K562 (cell line): ENCODE data around the gene PPP1R14B. TPM values are rescaled to one million over a fixed set of nuclear protein-coding genes. Genes with fewer than 3 reads are reported as not detected.

Source experiments
- ATAC-seq: fragments of 200-7000 bp; cut with Tn5 transposase; 3 replicates; pipeline ENCODE4 v1.9.1; 2020; ENCODE audit warnings: moderate library complexity
- BruUV-seq: library from RNA; stranded (reverse); fragments of 400-500 nt; replicated peaks from 2 replicates; lab custom pipeline; 2021; lab: Mats Ljungman, UMichigan
- CTCF ChIA-PET: fragments of 300-600 bp; formaldehyde crosslinking; extraction: SDS; loops from one replicate; lab custom pipeline; 2021; ENCODE audit warnings: low intra/inter-chr PET ratio; lab: Yijun Ruan, JAX
- POLR2A ChIA-PET: fragments of 300-600, 350-650 bp; sonication (Branson Sonifier 250); formaldehyde crosslinking; extraction: SDS; loops from one replicate; lab custom pipeline; 2021; ENCODE audit warnings: antibody characterized with exemption, inconsistent platforms; lab: Yijun Ruan, JAX
- DNase-seq, 4 experiments: peaks; one replicate each; pipeline versions ENCODE4 v3.0.0 to v3.0.0-alpha.2; 2011 to 2018; ENCODE audit warnings: low spot score in 3 of 4, mixed read lengths in 3 of 4; ENCODE audit errors: extremely low read depth in 1 of 4
- FAIRE-seq: peaks from 2 replicates; lab custom pipeline; 2011; peaks lifted over from hg19 to GRCh38; lab: Jason Lieb, UNC
- H2AFZ ChIP-seq: 2 replicates; pipeline ENCODE4 v1.6.0; 2011; ENCODE audit warnings: low read depth, low read length, control low read depth, inconsistent platforms
- H3K27ac ChIP-seq: fragments of 200-600 bp; 3 replicates; pipeline ENCODE4 v1.8.0; 2011; ENCODE audit warnings: low read depth, mild to moderate bottlenecking, control low read depth, inconsistent platforms, low read length, moderate library complexity, mixed read lengths; ENCODE audit errors: extremely low read depth
- H3K27me3 ChIP-seq, 2 experiments: fragments of 300-600 bp in 1 of 2; 2 replicates in 1 of 2; 3 replicates in 1 of 2; pipeline versions ENCODE4 v1.6.0 to v1.8.0; 2011; ENCODE audit warnings: inconsistent platforms in 2 of 2, low read length in 2 of 2, mild to moderate bottlenecking in 1 of 2, mixed read lengths in 1 of 2, moderate library complexity in 1 of 2; ENCODE audit not compliant: control insufficient read depth in 2 of 2, insufficient read depth in 2 of 2
- H3K36me3 ChIP-seq: fragments of 300-600 bp; 3 replicates; pipeline ENCODE4 v1.8.0; 2011; ENCODE audit warnings: mild to moderate bottlenecking, low read length, inconsistent platforms; ENCODE audit not compliant: control insufficient read depth, insufficient read depth
- H3K4me1 ChIP-seq, 2 experiments: fragments of 200-600 bp in 1 of 2; replicated peaks in 1 of 2; 2 replicates in 1 of 2; 3 replicates in 1 of 2; pipeline versions ENCODE4 v1.5.1 to v1.8.0; 2011; ENCODE audit warnings: inconsistent platforms in 2 of 2, low read length in 2 of 2, mild to moderate bottlenecking in 1 of 2, mixed read lengths in 1 of 2, moderate library complexity in 1 of 2; ENCODE audit not compliant: control insufficient read depth in 2 of 2, insufficient read depth in 2 of 2
- H3K4me2 ChIP-seq: 2 replicates; pipeline ENCODE4 v1.6.1; 2011; ENCODE audit warnings: low read length, control low read depth, inconsistent platforms, mixed read lengths; ENCODE audit not compliant: insufficient read depth
- H3K4me3 ChIP-seq: fragments of 200-600 bp; sonication (generic), shearing (Covaris generic); 2 replicates; pipeline ENCODE4 v1.5.1; 2016; ENCODE audit warnings: control low read depth, inconsistent platforms
- H3K79me2 ChIP-seq: fragments of 200-600 bp; 3 replicates; pipeline ENCODE4 v1.8.0; 2011; ENCODE audit warnings: low read length, inconsistent platforms; ENCODE audit not compliant: control insufficient read depth, insufficient read depth
- H3K9ac ChIP-seq, 2 experiments: 2 replicates each; pipeline versions ENCODE4 v1.6.0 to v1.6.1; 2011; ENCODE audit warnings: low read depth in 2 of 2, low read length in 2 of 2, control low read depth in 1 of 2, inconsistent platforms in 1 of 2, mild to moderate bottlenecking in 1 of 2, mixed read lengths in 1 of 2; ENCODE audit not compliant: insufficient read depth in 1 of 2
- H3K9me1 ChIP-seq: one replicate; pipeline ENCODE4 v1.6.0; 2011; ENCODE audit warnings: inconsistent platforms, mild to moderate bottlenecking, low read length, moderate library complexity; ENCODE audit not compliant: control insufficient read depth, insufficient read depth
- H3K9me3 ChIP-seq: replicated peaks from 2 replicates; pipeline ENCODE4 v1.5.1; 2011; ENCODE audit warnings: low read depth, low read length, inconsistent platforms; ENCODE audit not compliant: control insufficient read depth, insufficient read depth
- H4K20me1 ChIP-seq: replicated peaks from 2 replicates; pipeline ENCODE4 v1.6.1; 2011; ENCODE audit warnings: low read length, inconsistent platforms, mixed read lengths; ENCODE audit not compliant: control insufficient read depth, insufficient read depth
- FIP1L1 ChIP-seq: fragments of 200-400 bp; formaldehyde crosslinking; IDR thresholded peaks from 2 replicates; pipeline ENCODE4 v1.6.1; 2018; ENCODE audit warnings: mild to moderate bottlenecking, low read depth, low read length; ENCODE audit not compliant: poor library complexity, severe bottlenecking
- KLF13 ChIP-seq: fragments of 450-650 bp; IDR thresholded peaks from 2 replicates; pipeline ENCODE4 v1.6.1; 2016; ENCODE audit warnings: missing genetic modification characterization, low read depth, mild to moderate bottlenecking, missing compliant biosample characterization, moderate library complexity, borderline replicate concordance
- MNT ChIP-seq, 2 experiments: fragments of 450-650 bp; conservative IDR thresholded peaks; 2 replicates each; pipeline ENCODE4 v1.6.1; 2017; ENCODE audit warnings: mild to moderate bottlenecking in 2 of 2, moderate library complexity in 2 of 2
- PHF8 ChIP-seq: fragments of 200-600 bp; sonication (generic); IDR thresholded peaks from 2 replicates; pipeline ENCODE4 v1.6.1; 2012; ENCODE audit warnings: mixed run types, mild to moderate bottlenecking, inconsistent platforms, low read length, moderate library complexity, borderline replicate concordance
- SAP30 ChIP-seq: fragments of 200-600 bp; sonication (generic); IDR thresholded peaks from 2 replicates; pipeline ENCODE4 v1.6.1; 2012; ENCODE audit warnings: borderline replicate concordance, low read depth, mild to moderate bottlenecking, moderate library complexity, low read length, control low read depth, inconsistent platforms; ENCODE audit not compliant: insufficient read depth, poor library complexity, severe bottlenecking
- YY1 ChIP-seq, 3 experiments: IDR thresholded peaks; 2 replicates each; pipeline ENCODE4 v1.6.1; 2011; ENCODE audit warnings: low read length in 2 of 3, mild to moderate bottlenecking in 2 of 3, moderate library complexity in 2 of 3, borderline replicate concordance in 1 of 3, control low read depth in 1 of 3, low read depth in 1 of 3; ENCODE audit not compliant: insufficient read depth in 3 of 3, insufficient replicate concordance in 2 of 3, control insufficient read depth in 1 of 3, insufficient read length in 1 of 3; ENCODE audit errors: extremely low read depth in 1 of 3
- ZBTB11 ChIP-seq, 3 experiments: fragments of 200-800 bp in 1 of 3; fragments of 250-450 bp in 1 of 3; fragments of 450-650 bp in 1 of 3; sonication (Bioruptor Pico) in 1 of 3; sonication (Bioruptor generic) in 1 of 3; formaldehyde crosslinking in 1 of 3; IDR thresholded peaks; 2 replicates each; pipeline versions ENCODE4 v1.6.1 to v1.8.0; 2016 to 2022; ENCODE audit warnings: mild to moderate bottlenecking in 2 of 3, missing genetic modification characterization in 2 of 3, missing compliant biosample characterization in 1 of 3, moderate library complexity in 1 of 3
- ZFX ChIP-seq: sonication (generic); formaldehyde crosslinking; IDR thresholded peaks from 2 replicates; pipeline ENCODE4 v1.8.0; 2022; ENCODE audit warnings: mild to moderate bottlenecking, missing genetic modification reagents, moderate library complexity
- ZNF740 ChIP-seq, 3 experiments: fragments of 200-800 bp in 1 of 3; sonication (Bioruptor generic) in 1 of 3; sonication (generic) in 1 of 3; formaldehyde crosslinking in 1 of 3; IDR thresholded peaks; 2 replicates each; pipeline versions ENCODE4 v1.6.1 to v1.8.0; 2016 to 2022; ENCODE audit warnings: mild to moderate bottlenecking in 2 of 3, missing compliant biosample characterization in 2 of 3, missing genetic modification characterization in 2 of 3, missing genetic modification reagents in 1 of 3
- WGBS: fragments of 100-300 bp; shearing (Covaris generic); methylation state at CpG from one replicate; pipeline ENCODE4 v1.1.6; 2016; ENCODE audit warnings: low coverage, mixed read lengths; ENCODE audit not compliant: insufficient coverage; ENCODE audit errors: missing lambda C conversion rate; 5-methylcytosine and 5-hydroxymethylcytosine counted together
- in situ Hi-C: fragments of 300-500 bp; cut with MboI; formaldehyde crosslinking; loops from 4 replicates; pipeline ENCODE4 v1.15.0; 2018; ENCODE audit warnings: inconsistent platforms, mixed read lengths
- intact Hi-C: fragments of 100-400 bp; cut with micrococcal nuclease; formaldehyde crosslinking; loops from 2 replicates; pipeline ENCODE4 v1.14.2; 2022
- polyA plus RNA-seq, 8 experiments: library from polyadenylated mRNA; depleted of rRNA in 4 of 8; stranded (reverse) in 5 of 8; unstranded in 3 of 8; fragments of >200 nt; fragmentation: Nextera tagmentation in 2 of 8; fragmentation: Illumina TruSeq in 1 of 8; extraction: Ambion mirVana in 2 of 8; extraction: Trizol in 1 of 8; gene quantifications; 2 replicates each; pipeline versions ENCODE4 v1.2.1 to v1.2.3, GENCODE V29; 2011 to 2014; ENCODE audit warnings: inconsistent platforms in 1 of 8, missing spikeins in 1 of 8
- total RNA-seq, 7 experiments: library from RNA; depleted of rRNA in 6 of 7; stranded (reverse); fragments of >200 nt in 6 of 7; fragmentation: Illumina TruSeq in 2 of 7; extraction: Trizol in 2 of 7; gene quantifications; 2 replicates each; pipeline versions ENCODE4 v1.2.1 to v1.2.3, GENCODE V29; 2011 to 2021; ENCODE audit warnings: low replicate concordance in 1 of 7

PPP1R14B gene
- total and polyA plus RNA-seq, 9 of the 15 experiments (the other 6 are each of a cell fraction or from before 2014, with no cell fraction given), result 7.7 to 566 (median 212) TPM

GRCh38 chr11:64233913-64234586 lies 12.7 kb downstream of the PPP1R14B start, which contains the start of gene VEGFB:
VEGFB (plus strand) TSS chr11:64234584; CDS start chr11:64234834, 250 bp downstream.
- DNase-seq, result peak; percentile 84 to 87 (median 86)
- Histone ChIP-seq H3K4me2 (peak within 1 kb of the TSS; percentile 88), H2AFZ (no peak within 1 kb of the TSS; the same call in 1 of the 2 replicates), H3K79me2 (peaks cover 39% of the 10 kb centered on the region), H3K9ac (peak within 1 kb of the TSS; percentile 58 to 91), H3K4me1 (peaks cover 37 to 70% of the 10 kb centered on the region in 2 experiments), H3K36me3 (peaks cover 37% of the 10 kb centered on the region; the same call in 2 of the 3 replicates), H3K9me1 (no peaks in the 10 kb centered on the region), H3K4me3 (peak within 1 kb of the TSS; percentile 71), H3K27ac (peak within 1 kb of the TSS; percentile 62; the same call in 2 of the 3 replicates), H4K20me1 (no peaks in the 10 kb centered on the region), H3K9me3 (no peaks in the 10 kb centered on the region), H3K27me3 (no peaks in the 10 kb centered on the region)
- ChIA-PET CTCF (no interaction called here), POLR2A (interaction anchor here (2.2 kb wide), 1 partner anchor 11 kb away, joined by 10 read pairs; no protein-coding TSS in a partner anchor)
- intact Hi-C loops, result no loop called here
- in situ Hi-C loops, result no loop called here
- 14% methylated on average over 31 of the region's 62 CpGs for WGBS
- TSS peak; percentile 47 for BruUV-seq
- ATAC-seq, result peak; percentile 67
- FAIRE-seq, result no peak
- peak; percentile 39 for TF ChIP-seq FIP1L1
- TF ChIP-seq ZBTB11 (CRISPR knock-in tag; IDR thresholded peaks at IDR 0.05), result 0 out of 6 replicates have a peak, but pooled peaks of 1 of the 3 experiments have one; percentile 25
- peak; percentile 76 for TF ChIP-seq ZFX (CRISPR knock-in tag)
- TF ChIP-seq KLF13 (tag), result 0 out of 2 replicates have a peak, but pooled peaks have one; percentile 29
- TF ChIP-seq MNT (conservative IDR thresholded peaks at IDR 0.05), result 0 out of 4 replicates have a peak, but pooled peaks of 1 of the 2 experiments have one; percentile 27
- TF ChIP-seq ZNF740 (CRISPR knock-in tag; IDR thresholded peaks at IDR 0.05), result peak; percentile 40; the same call in 1 of the 2 replicates
- TF ChIP-seq ZNF740 (tag; IDR thresholded peaks at IDR 0.05), result peak in 1 of 2 experiments; percentile 87; a peak in 2 of 4 replicates
- TF ChIP-seq SAP30, result peak; percentile 62
- peak; percentile 37; the same call in 1 of the 2 replicates for TF ChIP-seq PHF8
- TF ChIP-seq YY1 (IDR thresholded peaks at IDR 0.05; ENCODE audit: borderline replicate concordance in 1 of 3, control insufficient read depth in 1 of 3, extremely low read depth in 1 of 3, insufficient read depth in 3 of 3, insufficient read length in 1 of 3, insufficient replicate concordance in 2 of 3, low read depth in 1 of 3, low read length in 2 of 3), result peak in 1 of 3 experiments; percentile 15
